ENCODE results near the gene KRR1. TPM values are rescaled to one million over a fixed set of nuclear protein-coding genes. Genes with fewer than 3 reads are reported as not detected.
"Not testable (repeated sequence)": the region's sequence is repeated elsewhere in the genome, so short reads cannot be mapped to it uniquely, and the experiment has no call there.

KRR1 gene
- total RNA-seq, 2 donors from 2014 or later: 100 to 149 TPM

DNA sequence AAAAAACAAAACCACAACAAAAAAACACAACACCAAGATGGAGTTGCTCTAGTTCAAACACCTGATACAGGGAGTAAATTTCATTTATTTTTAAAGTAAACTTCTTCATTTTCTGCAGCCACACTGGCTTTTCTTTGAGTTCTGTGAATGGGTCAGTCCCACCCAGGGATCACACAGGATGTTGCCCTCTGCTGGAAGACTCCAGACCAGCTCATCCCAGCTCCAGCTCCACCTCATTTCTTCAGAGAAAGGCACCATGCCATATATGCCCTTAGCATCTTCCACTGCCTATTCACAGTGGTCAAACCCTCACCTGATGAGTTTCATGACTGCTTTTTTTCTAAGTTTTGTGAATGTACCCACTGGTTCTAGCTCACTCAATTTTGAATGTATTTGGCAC lies 22.9 kb downstream of the KRR1 start:
- Mint-ChIP-seq H3K36me3 (no peaks in the 10 kb centered on the region), H3K27ac (no peak overlapping the region), H3K9me3 (no peaks in the 10 kb centered on the region)
- ATAC-seq (no peak), DNase-seq (ENCODE audit: low spot score in 2 of 2) (no peak)

DNA sequence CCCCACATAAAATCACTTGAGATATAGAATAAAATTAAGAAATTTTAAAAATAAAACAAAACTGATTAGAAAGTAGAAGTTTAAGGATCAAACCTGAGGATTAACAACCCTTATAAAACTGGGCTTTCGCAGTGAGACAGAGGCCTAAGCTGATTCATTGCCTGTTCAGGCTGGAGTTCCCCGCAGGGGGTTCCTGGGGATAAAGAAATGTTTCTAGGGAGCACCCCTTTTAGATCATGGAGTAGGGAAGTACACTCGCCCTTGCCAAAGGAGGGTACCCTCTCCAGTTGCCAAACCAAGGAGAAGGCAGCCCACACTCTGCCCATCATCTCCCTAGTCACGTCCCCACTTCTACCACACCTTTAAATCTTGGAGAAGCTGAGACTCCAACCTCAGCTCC lies 24.1 kb downstream of the KRR1 start:
- ATAC-seq (no peak), DNase-seq (ENCODE audit: low spot score in 2 of 2) (no peak)
- no peaks in the 10 kb centered on the region for H3K9me3 Mint-ChIP-seq
- no peaks in the 10 kb centered on the region for H3K36me3 Mint-ChIP-seq
- peak overlapping the region in 1 of 2 donors; percentile 51 for H3K27ac Mint-ChIP-seq

DNA sequence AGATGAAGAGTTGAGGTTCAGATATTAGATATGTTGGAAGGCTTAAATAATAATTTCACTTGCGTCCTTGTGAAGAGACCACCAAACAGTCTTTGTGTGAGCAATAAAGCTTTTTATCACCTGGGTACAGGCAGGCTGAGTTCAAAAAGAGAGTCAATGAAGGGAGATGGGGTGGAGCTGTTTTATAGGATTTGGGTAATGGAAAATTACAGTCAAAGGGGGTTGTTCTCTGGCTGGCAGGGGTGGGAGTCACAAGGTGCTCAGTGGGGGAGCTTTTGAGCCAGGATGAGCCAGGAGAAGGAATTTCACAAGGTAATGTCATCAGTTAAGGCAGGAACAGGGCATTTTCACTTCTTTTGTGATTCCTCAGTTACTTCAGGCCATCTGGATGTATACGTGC lies 27.0 kb downstream of the KRR1 start:
- ATAC-seq; H3K9me3 Mint-ChIP-seq; DNase-seq (ENCODE audit: low spot score in 2 of 2); H3K36me3 Mint-ChIP-seq; H3K27ac Mint-ChIP-seq: not testable (repeated sequence)

DNA sequence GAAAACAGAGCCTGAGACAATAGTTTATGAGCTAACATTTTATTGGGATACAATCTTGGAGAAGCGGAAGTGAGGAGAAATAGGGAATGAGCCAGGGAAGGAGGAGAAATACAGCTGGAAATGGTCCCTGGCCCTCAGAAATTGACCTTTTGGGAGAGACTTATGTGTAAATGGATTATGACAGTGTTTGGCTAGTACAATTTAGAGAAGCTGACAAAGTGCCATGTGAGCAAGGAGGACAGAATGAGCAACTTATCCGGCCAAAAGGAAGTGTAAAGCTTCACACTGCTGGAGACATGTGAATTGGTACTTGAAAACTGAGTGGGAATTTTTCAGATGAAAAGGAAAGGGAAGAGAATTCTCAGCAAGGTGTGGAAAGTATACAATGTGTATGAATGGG lies 28.0 kb downstream of the KRR1 start:
- DNase-seq (ENCODE audit: low spot score in 2 of 2) (no peak), ATAC-seq (no peak)
- Mint-ChIP-seq H3K27ac (peak overlapping the region in 1 of 2 donors; percentile 25), H3K9me3 (no peaks in the 10 kb centered on the region), H3K36me3 (peaks cover 0 to 7% of the 10 kb centered on the region in 2 donors)

DNA sequence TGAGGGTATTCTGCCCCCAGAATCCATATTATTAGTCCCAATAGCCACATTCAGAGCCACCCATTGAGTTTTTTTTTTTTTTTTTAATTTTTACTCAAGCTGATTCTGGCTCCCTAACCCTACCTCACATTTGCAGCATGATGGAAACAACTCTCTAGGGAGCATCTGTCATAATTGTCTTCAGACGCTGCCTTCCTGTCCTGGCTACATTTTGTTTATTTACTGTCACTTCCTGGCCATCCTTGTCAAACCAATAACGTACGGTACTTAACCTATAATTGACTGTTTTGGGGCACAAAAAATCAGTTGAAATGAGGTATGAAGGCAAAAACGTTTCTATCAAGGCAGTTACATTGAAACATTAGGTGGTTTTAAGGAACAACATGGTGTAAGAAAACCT lies 28.8 kb downstream of the KRR1 start:
- peaks cover 0 to 7% of the 10 kb centered on the region in 2 donors for H3K36me3 Mint-ChIP-seq

DNA sequence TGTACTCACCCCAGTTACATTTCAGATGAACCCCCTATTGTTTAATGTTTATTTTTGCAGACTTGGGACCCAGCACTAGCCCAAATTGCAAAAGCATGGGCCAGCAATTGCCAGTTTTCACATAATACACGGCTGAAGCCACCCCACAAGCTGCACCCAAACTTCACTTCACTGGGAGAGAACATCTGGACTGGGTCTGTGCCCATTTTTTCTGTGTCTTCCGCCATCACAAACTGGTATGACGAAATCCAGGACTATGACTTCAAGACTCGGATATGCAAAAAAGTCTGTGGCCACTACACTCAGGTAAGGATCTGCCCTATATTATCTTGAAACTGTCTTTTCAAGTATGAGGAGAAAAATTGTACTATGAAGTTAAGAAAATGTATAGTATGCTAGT lies 29.6 kb downstream of the KRR1 start:
- no peak for ATAC-seq
- Mint-ChIP-seq H3K36me3 (peaks cover 0 to 7% of the 10 kb centered on the region in 2 donors), H3K9me3 (no peaks in the 10 kb centered on the region), H3K27ac (peak overlapping the region; percentile 91 to 97)
- no peak for DNase-seq (ENCODE audit: low spot score in 2 of 2)

More for the DNA sequence above, 28.8 kb downstream of the KRR1 start:
- ATAC-seq (no peak), DNase-seq (ENCODE audit: low spot score in 2 of 2) (no peak)
- Mint-ChIP-seq H3K9me3 (no peaks in the 10 kb centered on the region), H3K27ac (no peak overlapping the region)

DNA sequence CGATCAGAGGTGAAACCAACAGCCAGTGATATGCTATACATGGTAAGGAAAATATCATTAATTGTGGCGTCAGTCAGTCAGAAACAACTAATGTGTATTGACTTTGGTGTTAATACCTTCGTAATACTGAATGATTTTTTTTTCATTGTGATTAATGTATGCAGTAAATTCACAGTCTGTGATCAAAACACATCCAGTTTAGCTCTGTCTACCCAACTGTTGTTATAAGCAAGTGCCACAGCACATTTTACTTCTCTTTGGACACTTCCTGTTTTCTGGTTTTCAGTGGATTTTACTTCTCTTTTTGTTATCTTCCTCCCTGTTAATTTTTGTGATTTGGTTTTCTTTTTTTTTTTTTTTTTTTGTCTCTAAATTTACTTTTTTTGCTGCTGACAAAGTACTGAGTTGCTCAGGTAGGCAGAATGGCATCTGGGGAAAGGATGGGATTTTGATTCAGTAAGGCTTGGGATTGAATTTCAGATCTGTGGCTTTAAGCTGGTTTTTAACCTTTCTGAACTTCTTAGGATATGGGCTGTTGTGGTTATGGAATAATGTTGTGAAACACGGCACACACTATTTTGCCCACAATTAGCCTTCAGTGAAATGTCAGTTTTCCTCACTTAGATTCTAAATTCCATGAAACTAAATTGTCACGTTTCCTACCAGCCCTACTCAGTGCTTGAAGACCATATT lies 30.2 kb downstream of the KRR1 start:
- H3K36me3 Mint-ChIP-seq: peaks cover 0 to 7% of the 10 kb centered on the region in 2 donors
- peak overlapping the region; percentile 91 to 97 for H3K27ac Mint-ChIP-seq
- DNase-seq (ENCODE audit: low spot score in 2 of 2) (no peak), ATAC-seq (peak in 1 of 2 donors; percentile 3)
- H3K9me3 Mint-ChIP-seq: no peaks in the 10 kb centered on the region

DNA sequence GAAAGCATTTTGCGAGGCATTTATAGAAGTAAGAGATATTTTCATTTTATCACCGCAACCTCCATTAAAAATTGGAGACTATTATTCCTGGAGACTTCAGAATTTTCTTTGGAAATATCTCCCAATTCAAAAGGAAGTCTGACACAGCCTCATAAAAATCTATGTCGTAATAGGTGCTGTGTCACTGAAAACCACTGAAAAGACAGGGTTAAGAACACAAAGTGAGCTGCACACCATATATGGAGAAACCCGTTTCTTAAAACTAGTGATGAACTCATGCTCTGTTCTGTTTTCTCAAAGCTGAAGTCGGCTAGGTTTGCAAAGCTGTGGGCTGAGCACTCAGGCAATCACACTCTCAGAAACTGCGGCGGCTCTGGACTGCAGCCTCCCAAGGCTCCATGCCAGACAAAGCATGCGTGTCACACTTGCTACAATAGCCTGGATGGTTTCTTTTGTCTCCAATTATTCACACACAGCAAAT lies 30.9 kb downstream of the KRR1 start, which contains the start of gene GLIPR1:
GLIPR1 (plus strand) TSS at position 287 of the 481 bp plus-strand sequence; CDS start at position 413, 126 bp downstream.
- DNase-seq (ENCODE audit: low spot score in 2 of 2) (peak; percentile 68 to 78), ATAC-seq (peak; percentile 78 to 85)
- Mint-ChIP-seq H3K9me3 (no peaks in the 10 kb centered on the region), H3K36me3 (peaks cover 0 to 7% of the 10 kb centered on the region in 2 donors), H3K27ac (peak within 1 kb of the TSS; percentile 91 to 97)

DNA sequence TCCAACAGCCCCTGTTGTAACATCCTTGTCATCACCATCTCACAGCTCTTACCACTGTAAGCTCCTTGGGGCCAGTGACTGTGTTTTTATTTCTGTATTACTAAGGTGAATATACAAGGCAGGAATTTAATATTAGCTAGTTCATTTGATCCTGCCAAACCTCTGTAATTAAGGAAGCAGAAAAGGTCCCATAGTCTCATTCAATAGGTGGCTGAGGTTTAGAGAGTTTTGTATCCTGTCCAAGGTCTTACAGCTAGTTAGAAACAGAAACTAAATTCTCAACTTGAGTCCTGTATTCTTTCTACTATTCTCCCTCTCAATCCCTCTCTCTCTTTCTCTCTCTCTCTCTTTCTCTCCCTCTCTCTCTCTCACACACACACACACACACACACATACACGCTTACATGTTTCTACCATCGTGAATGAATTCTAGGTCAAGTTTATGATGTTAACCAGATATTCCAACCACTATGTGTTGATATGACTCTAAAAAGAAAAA lies 31.4 kb downstream of the KRR1 start:
- Mint-ChIP-seq H3K9me3 (no peaks in the 10 kb centered on the region), H3K27ac (peak overlapping the region; percentile 91 to 97), H3K36me3 (peaks cover 0 to 7% of the 10 kb centered on the region in 2 donors)
- ATAC-seq: peak; percentile 33 to 36
- DNase-seq (ENCODE audit: low spot score in 2 of 2): peak in 1 of 2 donors; percentile 25

DNA sequence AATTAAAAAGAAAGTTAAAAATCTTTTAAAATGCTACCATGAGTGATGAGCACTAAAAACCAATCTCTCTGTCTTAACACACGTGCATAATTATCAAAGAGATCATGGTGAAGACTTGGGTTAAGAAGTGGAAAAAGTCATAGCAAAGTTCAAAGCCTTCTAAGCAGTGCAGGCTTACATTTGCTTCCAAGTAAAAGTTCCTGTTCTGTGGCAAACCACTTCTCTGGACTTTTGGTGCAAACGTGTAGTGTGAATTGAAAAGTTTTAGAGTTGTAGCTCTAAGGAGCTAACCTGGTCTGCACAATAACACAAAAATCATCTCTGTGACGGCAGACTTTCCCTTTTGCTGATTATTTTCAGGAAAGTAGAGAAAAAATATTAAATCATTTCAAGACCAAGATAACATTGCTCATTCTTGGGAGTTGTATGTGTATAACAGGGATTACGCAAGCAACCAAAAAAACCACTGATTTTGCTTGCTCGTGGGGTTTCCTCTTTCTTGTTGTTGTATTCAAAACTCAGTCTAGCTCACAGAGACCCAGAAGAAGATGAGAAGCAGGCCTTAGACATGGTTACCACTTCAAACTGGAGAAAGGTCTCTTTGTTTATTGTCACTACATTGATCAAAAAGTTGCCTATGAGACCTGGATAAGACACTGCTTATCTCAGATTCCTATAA lies 33.2 kb downstream of the KRR1 start:
- Mint-ChIP-seq H3K9me3 (peaks cover 0 to 4% of the 10 kb centered on the region in 2 donors), H3K36me3 (peaks cover 7% of the 10 kb centered on the region in 2 donors), H3K27ac (peak overlapping the region; percentile 91)
- ATAC-seq (peak; percentile 43 to 67), DNase-seq (ENCODE audit: low spot score in 2 of 2) (peak in 1 of 2 donors; percentile 33)

DNA sequence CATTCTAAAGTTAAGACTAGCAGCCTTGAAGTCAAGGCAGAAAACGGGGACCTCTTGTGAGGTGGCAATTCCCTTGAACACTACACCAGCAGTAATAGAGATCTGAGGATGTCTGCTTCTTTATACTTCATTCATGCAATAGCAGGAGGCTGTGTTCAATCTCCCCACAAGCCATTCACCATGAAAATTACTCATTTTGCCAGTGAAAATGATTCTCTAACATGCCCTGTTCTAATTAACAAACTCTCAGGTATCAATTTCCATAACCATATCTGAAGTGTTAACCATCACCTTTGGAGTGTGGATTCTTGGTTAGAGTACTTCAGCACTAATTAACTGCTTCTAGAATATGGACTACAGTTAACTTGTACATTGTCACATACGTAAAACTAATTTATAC lies 34.3 kb downstream of the KRR1 start:
- Mint-ChIP-seq H3K27ac (peak overlapping the region in 1 of 2 donors; percentile 47), H3K9me3 (peaks cover 0 to 4% of the 10 kb centered on the region in 2 donors), H3K36me3 (peaks cover 7% of the 10 kb centered on the region in 2 donors)
- DNase-seq (ENCODE audit: low spot score in 2 of 2) (no peak), ATAC-seq (peak; percentile 5 to 42)

DNA sequence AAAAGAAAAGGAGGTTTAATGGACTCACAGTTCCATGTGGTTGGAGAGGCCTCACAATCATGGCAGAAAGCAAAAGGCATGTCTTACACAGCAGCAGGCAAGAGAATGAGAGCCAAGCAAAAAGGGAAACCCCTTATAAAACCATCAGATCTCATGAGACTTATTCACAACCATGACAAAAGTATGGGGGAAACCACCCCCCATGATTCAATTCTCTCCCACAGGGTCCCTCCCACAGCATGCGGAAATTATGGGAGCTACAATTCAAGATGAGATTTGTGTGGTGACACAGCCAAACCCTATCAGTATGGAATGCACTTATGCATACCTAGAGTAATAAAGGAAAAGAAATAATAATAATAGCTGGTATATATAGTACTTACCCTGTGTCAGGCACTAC lies 35.3 kb downstream of the KRR1 start:
- no peak overlapping the region for H3K27ac Mint-ChIP-seq
- DNase-seq (ENCODE audit: low spot score in 2 of 2): peak in 1 of 2 donors; percentile 27
- peak in 1 of 2 donors; percentile 31 for ATAC-seq
- H3K36me3 Mint-ChIP-seq: peaks cover 7% of the 10 kb centered on the region in 2 donors
- H3K9me3 Mint-ChIP-seq: peaks cover 0 to 4% of the 10 kb centered on the region in 2 donors

DNA sequence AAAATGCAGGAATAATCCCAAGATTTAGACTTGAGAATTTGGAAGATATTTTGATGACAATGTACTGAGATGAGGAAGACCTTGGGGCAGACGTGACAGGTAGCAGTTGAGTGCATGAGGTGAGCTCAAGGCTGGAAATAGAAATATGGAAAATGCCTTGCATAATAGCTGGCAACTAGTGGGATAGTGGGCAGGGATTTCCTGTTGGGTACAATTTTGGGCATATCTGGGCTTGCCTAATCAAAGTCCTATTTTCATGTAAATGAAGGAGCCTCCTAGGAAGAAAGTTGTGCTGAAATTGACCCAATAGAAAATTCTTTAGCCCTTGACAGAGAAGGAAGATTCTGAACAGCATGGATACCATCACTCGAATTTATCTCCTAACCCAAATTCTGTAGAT lies 37.3 kb downstream of the KRR1 start:
- ATAC-seq (no peak), DNase-seq (ENCODE audit: low spot score in 2 of 2) (no peak)
- H3K9me3 Mint-ChIP-seq: peaks cover 0 to 4% of the 10 kb centered on the region in 2 donors
- peaks cover 0 to 7% of the 10 kb centered on the region in 2 donors for H3K36me3 Mint-ChIP-seq
- no peak overlapping the region for H3K27ac Mint-ChIP-seq

DNA sequence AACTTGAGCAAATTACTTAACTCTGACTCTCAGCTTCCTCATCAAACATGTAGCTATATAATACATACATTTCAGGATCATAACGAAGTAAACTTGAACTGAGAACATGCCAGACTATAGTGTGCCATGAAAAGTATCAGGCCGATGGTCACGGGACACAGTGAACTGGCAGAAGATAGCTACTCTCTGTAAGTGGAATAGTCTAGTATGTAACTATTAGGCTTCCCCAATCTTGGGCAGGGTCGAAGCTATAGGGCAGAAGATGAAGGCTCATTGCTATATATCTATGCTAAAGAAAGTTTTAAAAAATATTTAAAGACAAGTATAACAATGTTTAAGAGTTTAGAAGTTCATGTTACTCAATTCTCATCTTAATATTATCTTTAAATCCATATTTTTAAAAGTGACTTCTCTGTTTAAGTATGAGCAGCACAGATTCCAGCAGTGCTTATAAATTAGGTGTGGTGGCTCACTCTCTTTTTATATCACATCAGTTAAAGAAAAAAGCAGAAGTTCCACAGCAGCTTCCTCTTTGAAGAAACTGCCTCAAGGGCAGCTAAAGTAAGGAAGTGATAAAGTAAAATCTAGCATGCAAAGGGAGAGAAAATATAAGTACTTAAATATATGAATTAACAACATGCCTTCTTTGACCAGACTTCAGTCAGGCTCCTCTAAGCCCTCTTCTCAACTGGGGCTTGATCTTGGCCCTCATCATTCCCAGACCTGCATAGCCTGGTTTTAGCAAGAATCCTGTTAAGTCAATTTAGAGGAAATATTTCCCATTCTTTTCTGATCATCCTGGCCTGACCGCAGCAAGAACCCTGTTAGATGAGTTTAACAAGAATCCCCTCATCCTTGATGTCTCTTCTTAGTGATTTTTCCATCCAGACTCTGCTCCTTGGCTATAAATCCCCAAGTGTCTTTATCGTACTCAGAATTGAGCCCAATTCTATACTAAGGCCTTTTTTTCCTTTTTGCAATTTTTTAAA lies 39.2 kb downstream of the KRR1 start:
- DNase-seq (ENCODE audit: low spot score in 2 of 2): no peak
- Mint-ChIP-seq H3K36me3 (peaks cover 0 to 7% of the 10 kb centered on the region in 2 donors), H3K9me3 (peaks cover 0 to 4% of the 10 kb centered on the region in 2 donors), H3K27ac (no peak overlapping the region)
- ATAC-seq: no peak

DNA sequence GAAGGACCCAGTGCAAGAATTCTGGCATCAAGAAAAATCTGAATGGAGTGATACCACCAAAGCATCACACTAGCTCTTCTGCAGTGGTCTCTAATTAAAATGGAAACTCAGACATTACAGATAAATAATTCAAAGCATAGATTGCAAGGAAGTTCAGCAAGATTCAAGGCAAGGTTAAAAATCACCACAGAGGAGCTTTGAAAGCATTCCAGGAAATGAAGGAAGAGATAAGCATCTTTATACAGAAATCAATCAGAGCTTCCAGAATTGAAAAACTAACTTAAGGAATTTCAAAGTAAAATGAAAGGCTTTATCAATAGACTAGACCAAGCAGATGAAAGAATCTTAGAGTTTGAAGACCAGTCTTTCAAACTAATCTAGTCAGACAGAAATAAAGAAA lies 51.2 kb downstream of the KRR1 start:
- Mint-ChIP-seq H3K27ac (no peak overlapping the region), H3K36me3 (no peaks in the 10 kb centered on the region), H3K9me3 (peaks cover 0 to 4% of the 10 kb centered on the region in 2 donors)
- no peak for DNase-seq (ENCODE audit: low spot score in 2 of 2)
- ATAC-seq: no peak

DNA sequence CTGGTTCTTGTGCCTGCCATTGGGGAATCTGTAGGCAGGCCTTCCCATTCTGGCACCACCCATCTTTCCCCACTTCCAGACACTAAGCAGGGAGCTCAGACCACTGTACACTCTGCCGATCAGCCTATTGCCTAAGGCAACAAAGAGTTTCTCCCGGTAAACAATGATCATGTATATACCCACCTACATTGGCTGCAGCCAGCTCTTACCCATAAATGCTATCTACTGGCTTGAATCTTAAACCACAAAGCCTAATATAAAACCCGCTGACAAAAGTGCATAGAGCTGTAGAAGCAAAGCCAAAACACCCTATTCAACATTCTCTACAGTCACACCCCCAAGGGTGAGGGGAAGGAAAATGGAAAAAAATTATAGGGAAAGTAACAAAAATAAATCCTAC lies 51.7 kb downstream of the KRR1 start:
- ATAC-seq (no peak), DNase-seq (ENCODE audit: low spot score in 2 of 2) (no peak)
- Mint-ChIP-seq H3K27ac (no peak overlapping the region), H3K36me3 (no peaks in the 10 kb centered on the region), H3K9me3 (peaks cover 0 to 4% of the 10 kb centered on the region in 2 donors)
